Measurements from ENCODE around the gene GRIK3. TPM values are rescaled to one million over a fixed set of nuclear protein-coding genes. Genes with fewer than 3 reads are reported as not detected.

Gene GRIK3
- polyA plus RNA-seq, 1 donor (not counting 4 experiments of a cell fraction or from before 2014, with no cell fraction given) = not detected

GRCh38 chr1:36829961-36830360 is 204.4 kb downstream of the GRIK3 start:
- dilution Hi-C loops (cut with MboI; ENCODE audit: extremely low pct_ligation_motif_present, low sequenced_read_pairs) = no loop called here
- Histone ChIP-seq H3K4me1 (ENCODE audit: control insufficient read depth, extremely low read depth, insufficient read depth, low read length) (no peaks in the 10 kb centered on the region), H3K36me3 (ENCODE audit: control insufficient read depth in 2 of 2, extremely low read depth in 1 of 2, insufficient read depth in 2 of 2, low read length in 2 of 2) (no peaks in the 10 kb centered on the region), H3K27ac (ENCODE audit: control insufficient read depth, insufficient read depth, low read length) (no peak overlapping the region), H2AFZ (ENCODE audit: control insufficient read depth, low read length) (no peak overlapping the region), H4K20me1 (ENCODE audit: control insufficient read depth, extremely low read depth, insufficient read depth, low read length) (no peaks in the 10 kb centered on the region), H3K9me3 (ENCODE audit: control insufficient read depth, low read depth, low read length) (no peaks in the 10 kb centered on the region), H3K4me3 (ENCODE audit: control insufficient read depth in 2 of 3, extremely low read depth in 1 of 3, insufficient read depth in 2 of 3, low read depth in 1 of 3, low read length in 3 of 3) (no peak overlapping the region), H3K27me3 (ENCODE audit: control insufficient read depth, extremely low read depth, insufficient read depth, low read length) (no peaks in the 10 kb centered on the region), H3K9ac (ENCODE audit: control insufficient read depth, extremely low read depth, insufficient read depth, low read length) (no peak overlapping the region), H3K4me2 (ENCODE audit: control insufficient read depth, extremely low read depth, insufficient read depth, low read depth, low read length) (no peak overlapping the region), H3K9me1 (ENCODE audit: control insufficient read depth, extremely low read depth, insufficient read depth, low read length) (no peaks in the 10 kb centered on the region), H3K79me2 (ENCODE audit: control insufficient read depth, insufficient read depth, low read length) (no peaks in the 10 kb centered on the region)
- no peak for FAIRE-seq
- DNase-seq (ENCODE audit: low read depth, low spot score) = no peak
- TF ChIP-seq CTCF (optimal IDR thresholded peaks at IDR 0.05 in 1 of 3, IDR thresholded peaks at IDR 0.05 in 1 of 3, conservative IDR thresholded peaks at IDR 0.05 in 1 of 3; ENCODE audit: extremely low read depth in 1 of 3, insufficient read depth in 2 of 3, low read length in 3 of 3) (no peak), EZH2 (IDR thresholded peaks at IDR 0.05; ENCODE audit: low read length) (no peak)

GRCh38 chr1:36829066-36829465 is 205.2 kb downstream of the GRIK3 start:
- Histone ChIP-seq H3K9me3 (ENCODE audit: control insufficient read depth, low read depth, low read length) (no peaks in the 10 kb centered on the region), H3K9ac (ENCODE audit: control insufficient read depth, extremely low read depth, insufficient read depth, low read length) (no peak overlapping the region), H3K4me2 (ENCODE audit: control insufficient read depth, extremely low read depth, insufficient read depth, low read depth, low read length) (no peak overlapping the region), H3K79me2 (ENCODE audit: control insufficient read depth, insufficient read depth, low read length) (no peaks in the 10 kb centered on the region), H3K9me1 (ENCODE audit: control insufficient read depth, extremely low read depth, insufficient read depth, low read length) (no peaks in the 10 kb centered on the region), H3K27ac (ENCODE audit: control insufficient read depth, insufficient read depth, low read length) (no peak overlapping the region), H4K20me1 (ENCODE audit: control insufficient read depth, extremely low read depth, insufficient read depth, low read length) (no peaks in the 10 kb centered on the region), H3K27me3 (ENCODE audit: control insufficient read depth, extremely low read depth, insufficient read depth, low read length) (no peaks in the 10 kb centered on the region), H3K4me1 (ENCODE audit: control insufficient read depth, extremely low read depth, insufficient read depth, low read length) (no peaks in the 10 kb centered on the region), H2AFZ (ENCODE audit: control insufficient read depth, low read length) (no peak overlapping the region), H3K4me3 (ENCODE audit: control insufficient read depth in 2 of 3, extremely low read depth in 1 of 3, insufficient read depth in 2 of 3, low read depth in 1 of 3, low read length in 3 of 3) (no peak overlapping the region), H3K36me3 (ENCODE audit: control insufficient read depth in 2 of 2, extremely low read depth in 1 of 2, insufficient read depth in 2 of 2, low read length in 2 of 2) (no peaks in the 10 kb centered on the region)
- no peak for TF ChIP-seq CTCF (optimal IDR thresholded peaks at IDR 0.05 in 1 of 3, IDR thresholded peaks at IDR 0.05 in 1 of 3, conservative IDR thresholded peaks at IDR 0.05 in 1 of 3; ENCODE audit: extremely low read depth in 1 of 3, insufficient read depth in 2 of 3, low read length in 3 of 3)
- no peak for TF ChIP-seq EZH2 (IDR thresholded peaks at IDR 0.05; ENCODE audit: low read length)
- FAIRE-seq (no peak), DNase-seq (ENCODE audit: low read depth, low spot score) (no peak)
- dilution Hi-C loops (cut with MboI; ENCODE audit: extremely low pct_ligation_motif_present, low sequenced_read_pairs) = no loop called here
